ENCODE measurements around the gene PTH2. TPM values are rescaled to one million over a fixed set of nuclear protein-coding genes. Genes with fewer than 3 reads are reported as not detected.

Gene PTH2
- total and polyA plus RNA-seq, 8 donors, result not detected

GRCh38 chr19:49453757-49454240 lies 30.6 kb upstream of the PTH2 start:
- Histone ChIP-seq H3K27ac (peak overlapping the region; percentile 91 to 98), H3K4me3 (peak overlapping the region; percentile 51 to 79), H3K36me3 (peaks cover 0 to 7% of the 10 kb centered on the region in 2 donors), H3K4me1 (peaks cover 0 to 42% of the 10 kb centered on the region in 2 donors), H3K9me3 (no peaks in the 10 kb centered on the region), H3K27me3 (no peaks in the 10 kb centered on the region)
- DNase-seq (no peak), ATAC-seq (no peak)
- TF ChIP-seq CTCF (IDR thresholded peaks at IDR 0.05), result no peak
- intact Hi-C loops (cut with DNase I), result no loop called here

GRCh38 chr19:49453013-49453756 lies 29.9 kb upstream of the PTH2 start, which contains the start of gene ALDH16A1:
ALDH16A1 (plus strand) TSS chr19:49453225; CDS start chr19:49453332, 107 bp downstream.
- intact Hi-C loops (cut with DNase I), result no loop called here
- H3K36me3 ChIP-seq, result peaks cover 0 to 13% of the 10 kb centered on the region in 2 donors
- no peaks in the 10 kb centered on the region for H3K27me3 ChIP-seq
- no peaks in the 10 kb centered on the region for H3K9me3 ChIP-seq
- H3K27ac ChIP-seq, result peak within 1 kb of the TSS; percentile 91 to 98
- H3K4me3 ChIP-seq, result peak within 1 kb of the TSS; percentile 51 to 79
- peak; percentile 92 for ATAC-seq
- no peak for TF ChIP-seq CTCF (IDR thresholded peaks at IDR 0.05)
- peaks cover 0 to 36% of the 10 kb centered on the region in 2 donors for H3K4me1 ChIP-seq
- DNase-seq, result peak; percentile 97 to 100 (median 98)

GRCh38 chr19:49451430-49452181 lies 28.4 kb upstream of the PTH2 start, which contains the start of gene PIH1D1:
PIH1D1 (minus strand) TSS chr19:49451814; CDS start chr19:49451574, 240 bp downstream.
- no peak for TF ChIP-seq CTCF (IDR thresholded peaks at IDR 0.05)
- Histone ChIP-seq H3K4me1 (peaks cover 0 to 35% of the 10 kb centered on the region in 2 donors), H3K27me3 (no peaks in the 10 kb centered on the region), H3K9me3 (no peaks in the 10 kb centered on the region), H3K4me3 (peak within 1 kb of the TSS; percentile 59 to 79), H3K36me3 (peaks cover 0 to 26% of the 10 kb centered on the region in 2 donors), H3K27ac (peak within 1 kb of the TSS; percentile 91 to 98)
- ATAC-seq, result peak; percentile 78
- intact Hi-C loops (cut with DNase I), result no loop called here
- peak; percentile 91 to 98 (median 98) for DNase-seq

- no peak for DNase-seq
- intact Hi-C loops (cut with DNase I), result no loop called here
- Histone ChIP-seq H3K4me1 (peaks cover 0 to 37% of the 10 kb centered on the region in 2 donors), H3K27ac (no peak overlapping the region), H3K9me3 (no peaks in the 10 kb centered on the region), H3K27me3 (no peaks in the 10 kb centered on the region), H3K36me3 (peaks cover 0 to 34% of the 10 kb centered on the region in 2 donors), H3K4me3 (peak overlapping the region in 1 of 2 donors; percentile 79)
- no peak for TF ChIP-seq CTCF (IDR thresholded peaks at IDR 0.05)
- ATAC-seq, result no peak
These were observed 27.2 kb upstream of the PTH2 start for GRCh38 chr19:49450405-49450804.

GRCh38 chr19:49448432-49448786 lies 25.2 kb upstream of the PTH2 start:
- Histone ChIP-seq H3K27ac (no peak overlapping the region), H3K9me3 (no peaks in the 10 kb centered on the region), H3K4me1 (peaks cover 0 to 41% of the 10 kb centered on the region in 2 donors), H3K27me3 (no peaks in the 10 kb centered on the region), H3K4me3 (no peak overlapping the region), H3K36me3 (peaks cover 0 to 34% of the 10 kb centered on the region in 2 donors)
- ATAC-seq, result no peak
- no peak for TF ChIP-seq CTCF (IDR thresholded peaks at IDR 0.05)
- no peak for DNase-seq
- intact Hi-C loops (cut with DNase I), result no loop called here

All from left lung (tissue), 10 donors.